ENCODE measurements around the gene CTSZ.
"Not testable (repeated sequence)": the region's sequence is repeated elsewhere in the genome, so short reads cannot be mapped to it uniquely, and the experiment has no call there.

The CTSZ gene

GRCh38 chr20:59013031-59013951 lies 6.2 kb upstream of the CTSZ start:
- DNase-seq: no peak

DNA sequence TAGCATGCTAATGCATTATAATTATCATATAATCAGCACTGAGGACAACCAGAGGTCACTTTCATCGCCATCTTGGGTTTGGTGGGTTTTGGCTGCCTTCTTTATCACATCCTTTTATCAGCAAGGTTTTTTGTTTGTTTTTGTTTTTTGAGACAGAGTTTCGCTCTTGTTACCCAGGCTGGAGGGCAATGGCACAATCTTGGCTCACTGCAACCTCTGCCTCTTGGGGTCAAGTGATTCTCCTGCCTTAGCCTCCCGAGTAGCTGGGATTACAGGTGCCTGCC lies 4.8 kb upstream of the CTSZ start:
- DNase-seq: not testable (repeated sequence)

DNA sequence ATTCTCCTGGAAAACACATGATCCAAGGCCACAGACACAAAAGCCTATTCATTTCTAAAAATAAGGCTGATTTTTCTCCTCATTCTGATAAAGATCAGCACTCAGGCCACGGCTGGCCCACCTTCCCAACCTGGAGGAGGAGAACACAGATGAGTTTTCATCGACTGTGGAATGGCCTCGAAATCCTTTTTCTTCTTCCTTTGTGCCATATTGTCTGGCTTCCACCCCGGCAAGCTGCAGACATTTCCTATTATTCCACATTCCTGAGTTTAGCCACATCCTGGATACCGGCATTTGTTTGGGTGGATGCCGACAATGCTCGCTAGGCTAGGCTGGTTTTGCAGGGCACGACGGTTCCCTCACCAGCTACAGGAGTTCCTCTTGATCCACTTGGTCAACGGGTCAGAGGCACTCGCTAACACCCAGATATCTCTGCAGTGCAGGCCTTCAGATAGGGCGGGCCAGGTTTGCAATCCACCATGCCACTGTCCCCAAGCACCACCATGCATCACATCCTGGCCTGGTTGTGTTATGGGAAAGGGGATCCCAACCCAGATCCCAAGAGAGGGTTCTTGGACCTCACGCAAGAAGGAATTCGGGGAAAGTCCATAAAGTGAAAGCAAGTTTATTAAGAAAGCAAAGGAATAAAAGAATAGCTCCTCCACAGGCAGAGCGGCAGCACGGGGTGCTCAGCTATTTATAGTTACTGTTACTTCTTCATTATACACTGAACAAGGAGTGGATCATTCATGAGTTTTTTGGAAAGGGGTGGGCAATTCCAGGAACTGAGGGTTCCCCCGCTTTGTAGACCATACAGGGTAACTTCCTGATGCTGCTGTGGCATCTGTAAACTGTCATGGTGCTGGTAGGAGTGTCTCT lies 4.2 kb upstream of the CTSZ start:
- DNase-seq: peak; percentile 47

DNA sequence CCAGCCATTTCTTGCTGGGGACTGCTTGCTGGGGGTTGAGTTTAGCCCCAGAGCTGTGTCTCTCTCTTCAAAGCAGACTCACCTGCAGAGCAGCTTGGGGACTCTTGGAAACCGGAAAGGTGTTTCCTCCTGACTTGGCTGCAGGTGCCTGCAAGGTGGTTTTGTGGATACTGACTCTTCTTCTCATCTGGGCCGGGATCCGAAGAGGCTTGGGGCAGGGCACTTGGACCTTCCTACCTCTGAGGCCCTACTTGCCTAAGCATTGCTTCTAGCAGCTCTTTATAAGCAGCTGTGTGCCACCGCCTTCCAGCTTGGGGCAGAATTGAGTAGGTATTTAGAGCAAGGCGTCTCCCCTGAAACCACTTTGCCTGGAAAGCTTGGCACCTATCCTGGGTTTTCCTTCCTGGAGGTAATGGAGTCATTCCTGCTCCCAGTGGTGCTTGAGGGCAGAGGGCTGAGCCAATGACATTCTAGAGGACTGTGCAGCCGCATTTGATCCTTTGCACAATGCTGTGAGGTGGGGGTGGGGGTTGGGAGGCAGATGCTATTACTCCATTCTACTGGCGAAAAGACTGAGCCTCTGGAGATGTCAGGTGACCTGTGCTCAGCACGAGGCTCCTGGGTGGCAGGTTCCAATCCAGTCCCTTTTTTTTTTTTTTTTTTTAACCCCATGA lies 3.4 kb upstream of the CTSZ start:
- no peak for DNase-seq

GRCh38 chr20:59008715-59009336 lies 1.8 kb upstream of the CTSZ start:
- DNase-seq: no peak

DNA sequence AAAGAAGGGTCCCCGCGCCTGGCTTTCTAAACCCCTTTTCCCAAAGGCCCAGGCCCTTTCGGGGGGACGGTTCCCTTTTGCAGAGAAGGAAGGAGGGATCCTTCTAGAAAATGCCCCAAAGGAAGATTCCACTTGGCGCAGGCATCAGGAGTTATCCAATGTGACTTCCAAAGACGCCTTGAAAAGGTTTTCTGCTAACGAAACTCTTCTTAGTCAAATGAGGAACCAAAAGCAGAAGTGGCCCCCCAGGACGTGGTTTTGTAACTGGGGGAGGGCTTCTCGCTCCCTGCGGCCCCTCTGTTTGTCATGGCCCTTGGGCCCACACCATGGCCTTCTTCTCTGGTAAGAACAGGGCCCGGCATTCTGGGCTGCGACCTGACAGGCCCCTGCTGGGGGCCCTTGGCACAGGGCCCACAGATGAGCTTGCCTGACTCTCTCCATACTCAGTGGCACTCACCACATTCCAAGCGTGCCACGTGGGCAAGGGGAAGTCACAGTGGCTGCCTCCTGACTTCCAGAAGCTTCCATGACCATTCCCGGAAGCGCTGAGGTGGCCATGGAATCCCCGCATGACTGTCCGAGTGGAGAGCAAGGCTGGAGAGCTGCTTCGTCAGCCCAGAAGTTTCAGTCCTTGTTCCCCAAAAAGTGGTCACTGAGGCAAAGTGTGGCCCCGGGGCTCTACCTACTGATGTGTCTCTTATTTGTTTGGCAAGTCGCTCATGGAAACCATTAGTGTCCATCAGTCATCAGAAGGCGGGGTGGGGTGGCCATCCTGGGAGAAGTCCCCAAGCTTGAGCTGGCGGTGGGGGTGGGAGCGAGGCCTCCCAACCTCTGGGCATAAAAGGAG lies 834 bp upstream of the CTSZ start:
- peak; percentile 85 for DNase-seq

- DNase-seq: no peak
These were observed 739 bp downstream of the CTSZ start for GRCh38 chr20:59006167-59006863.

DNA sequence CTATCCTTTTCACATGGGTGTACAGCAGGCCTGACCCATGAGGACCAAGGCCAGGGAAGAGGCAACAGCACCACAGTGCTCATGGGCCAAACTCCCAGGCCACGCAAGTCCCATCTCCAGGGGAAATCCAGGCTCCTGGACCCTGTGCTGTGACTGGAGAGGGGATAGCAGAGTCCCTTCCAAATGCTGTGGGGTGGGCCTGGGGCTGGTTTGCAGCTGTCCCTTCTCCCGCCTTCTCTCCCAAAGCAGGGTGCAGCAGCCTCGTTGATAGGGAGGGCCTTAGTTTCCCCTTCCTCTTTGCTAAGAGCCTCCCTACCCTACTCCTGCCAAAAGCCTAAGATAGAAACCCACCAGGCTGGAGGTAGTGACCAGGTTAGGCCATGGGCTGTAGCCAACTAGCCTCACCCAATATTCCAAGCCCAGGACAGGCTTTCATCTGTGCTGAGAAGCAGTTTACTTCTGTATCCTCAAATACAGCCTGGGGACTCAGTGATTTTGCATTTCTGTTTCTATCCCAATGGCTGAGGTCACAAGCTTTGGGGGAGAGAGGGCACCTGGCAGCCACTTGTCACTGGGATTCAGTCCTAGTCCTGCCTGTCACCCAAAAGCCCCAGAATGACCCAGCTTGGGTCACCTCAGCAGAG lies 1.4 kb downstream of the CTSZ start:
- DNase-seq: no peak

DNA sequence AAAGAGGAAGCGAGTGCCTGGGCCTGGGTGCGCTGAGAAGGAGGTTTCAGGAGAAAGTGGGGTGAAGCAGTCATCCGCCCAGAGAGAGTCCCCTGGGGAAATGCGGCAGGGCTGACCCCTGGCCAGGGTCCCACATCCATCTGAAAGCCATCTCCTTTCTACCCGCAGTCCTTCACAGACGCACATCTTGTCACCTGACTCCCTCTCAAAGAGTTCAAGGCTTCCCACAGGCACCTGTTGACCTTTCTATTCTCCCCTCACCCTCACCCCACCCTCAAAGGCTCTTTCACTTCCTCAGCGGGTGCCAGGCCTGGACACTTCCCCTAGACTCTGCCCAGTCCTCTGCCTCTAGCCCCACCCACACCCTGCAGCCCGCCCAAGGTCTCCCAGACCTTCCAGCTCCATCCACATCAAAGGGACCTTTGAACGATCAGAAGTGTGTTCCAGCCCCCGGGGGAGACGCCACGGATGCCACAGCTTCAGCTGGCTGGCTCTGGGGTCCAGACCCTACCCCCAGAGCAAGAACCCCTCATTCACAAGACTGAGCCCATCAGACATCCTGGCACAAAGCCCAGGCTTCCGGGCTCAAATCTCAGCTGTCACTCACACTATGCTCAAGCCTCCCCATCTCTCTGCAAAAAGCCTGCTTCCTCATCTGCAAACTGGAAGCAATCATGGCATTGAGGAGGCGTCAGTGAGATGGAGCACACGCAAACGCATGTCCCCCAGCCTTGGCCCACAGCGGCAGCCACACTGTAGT lies 2.1 kb downstream of the CTSZ start:
- DNase-seq: peak; percentile 85

- no peak for DNase-seq
These were observed 2.6 kb downstream of the CTSZ start for GRCh38 chr20:59004493-59004762.

- DNase-seq: no peak
These were observed 3.1 kb downstream of the CTSZ start for GRCh38 chr20:59003836-59004492.

DNA sequence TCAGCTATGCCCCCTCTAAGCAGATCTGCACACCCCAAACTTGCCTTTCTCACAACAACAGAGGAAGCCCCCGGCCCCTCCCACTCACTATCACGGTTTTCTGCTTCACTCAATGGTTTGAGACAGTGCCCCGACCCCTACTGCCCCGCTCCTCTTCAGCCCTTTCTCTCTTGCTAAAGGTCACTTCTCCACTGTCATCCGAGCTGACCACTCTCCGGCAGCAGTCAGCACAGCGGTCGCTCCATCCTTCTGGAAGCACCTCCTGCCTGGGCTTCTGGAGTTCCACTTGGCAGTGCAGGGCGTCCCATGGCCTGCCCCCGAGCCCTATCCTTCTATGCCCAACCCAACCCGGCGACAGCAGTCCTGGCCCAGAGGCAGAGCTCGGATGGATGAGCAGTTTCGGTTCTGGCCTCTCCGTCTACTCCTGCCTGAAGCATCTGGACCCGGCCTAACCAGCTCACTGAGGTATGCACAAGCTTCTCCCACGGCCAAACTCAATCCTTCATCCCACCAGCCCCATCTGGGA lies 4.1 kb downstream of the CTSZ start:
- no peak for DNase-seq

- no peak for DNase-seq
These were observed 4.7 kb downstream of the CTSZ start for GRCh38 chr20:59002388-59002787.

GRCh38 chr20:59001449-59002171 lies 5.4 kb downstream of the CTSZ start:
- no peak for DNase-seq

GRCh38 chr20:59001068-59001448 lies 6.0 kb downstream of the CTSZ start:
- no peak for DNase-seq

- DNase-seq: no peak
These were observed 6.7 kb downstream of the CTSZ start for GRCh38 chr20:59000326-59000725.

- DNase-seq: no peak
These were observed 8.4 kb downstream of the CTSZ start for GRCh38 chr20:58998656-58999055.

DNA sequence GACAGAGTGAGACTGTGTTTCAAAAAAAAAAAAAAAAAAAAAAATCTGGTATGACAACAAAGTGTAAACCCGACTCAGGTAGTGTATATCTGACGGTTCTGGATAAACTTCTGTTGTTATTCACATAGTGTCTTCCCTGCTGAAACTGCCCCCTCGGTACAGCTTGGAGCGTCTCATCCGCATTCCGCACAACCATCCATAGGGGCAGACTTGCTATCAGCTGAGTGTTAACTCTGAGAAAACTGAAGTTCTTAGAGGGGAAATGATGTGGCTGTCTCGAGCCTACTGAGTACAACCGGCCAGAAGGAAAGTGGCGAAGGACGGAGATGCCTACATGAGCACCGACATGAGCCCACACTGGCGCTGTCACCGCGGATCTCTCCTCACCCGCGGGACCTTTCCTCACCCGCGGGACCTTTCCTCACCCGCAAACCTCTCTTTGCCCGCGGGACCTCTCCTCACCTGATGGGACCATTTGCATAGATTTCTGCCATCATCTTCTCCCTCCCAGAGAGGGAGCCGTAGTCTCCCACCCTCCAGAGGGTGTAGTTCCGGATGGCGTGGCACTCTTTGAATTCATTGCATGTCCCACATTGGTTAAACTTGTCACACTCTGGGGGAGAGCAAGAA lies 9.8 kb downstream of the CTSZ start:
- no peak for DNase-seq
